HG02759 (cell line): ENCODE results near the gene TERT.
"Not testable (repeated sequence)": the region's sequence is repeated elsewhere in the genome, so short reads cannot be mapped to it uniquely, and the experiment has no call there.

ENCODE experiments used
- ATAC-seq: cut with Tn5 transposase; IDR thresholded peaks from one replicate; pipeline ENCODE4 v1.9.1; 2021; ENCODE audit warnings: mild to moderate bottlenecking, moderate library complexity; ENCODE audit not compliant: unreplicated experiment

The TERT gene

DNA sequence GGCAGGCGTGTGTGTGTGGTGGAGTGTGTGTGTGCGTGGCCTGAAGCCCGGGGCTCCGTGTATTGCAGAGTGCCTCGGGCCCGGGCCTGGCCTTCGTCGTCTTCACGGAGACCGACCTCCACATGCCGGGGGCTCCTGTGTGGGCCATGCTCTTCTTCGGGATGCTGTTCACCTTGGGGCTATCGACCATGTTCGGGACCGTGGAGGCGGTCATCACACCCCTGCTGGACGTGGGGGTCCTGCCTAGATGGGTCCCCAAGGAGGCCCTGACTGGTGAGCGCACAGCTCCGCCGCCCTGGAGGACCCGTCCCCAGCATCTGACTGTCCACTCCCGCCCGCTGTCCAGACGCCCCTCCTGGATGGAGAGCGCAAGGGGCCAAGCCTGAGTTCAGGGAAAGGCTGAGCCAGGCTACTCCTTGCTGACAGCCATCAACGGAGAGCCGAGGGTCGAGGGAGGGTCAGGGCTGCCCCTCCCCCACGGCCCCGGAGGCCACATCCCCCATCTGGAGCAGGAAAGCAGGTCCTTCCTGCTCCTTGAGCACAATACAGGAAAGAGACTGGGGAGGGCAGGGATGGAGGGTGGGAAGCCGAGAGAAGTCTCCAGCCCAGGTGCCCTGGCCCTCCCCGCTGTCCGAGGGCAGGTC is 51.3 kb downstream of the TERT start:
- no peak for ATAC-seq

DNA sequence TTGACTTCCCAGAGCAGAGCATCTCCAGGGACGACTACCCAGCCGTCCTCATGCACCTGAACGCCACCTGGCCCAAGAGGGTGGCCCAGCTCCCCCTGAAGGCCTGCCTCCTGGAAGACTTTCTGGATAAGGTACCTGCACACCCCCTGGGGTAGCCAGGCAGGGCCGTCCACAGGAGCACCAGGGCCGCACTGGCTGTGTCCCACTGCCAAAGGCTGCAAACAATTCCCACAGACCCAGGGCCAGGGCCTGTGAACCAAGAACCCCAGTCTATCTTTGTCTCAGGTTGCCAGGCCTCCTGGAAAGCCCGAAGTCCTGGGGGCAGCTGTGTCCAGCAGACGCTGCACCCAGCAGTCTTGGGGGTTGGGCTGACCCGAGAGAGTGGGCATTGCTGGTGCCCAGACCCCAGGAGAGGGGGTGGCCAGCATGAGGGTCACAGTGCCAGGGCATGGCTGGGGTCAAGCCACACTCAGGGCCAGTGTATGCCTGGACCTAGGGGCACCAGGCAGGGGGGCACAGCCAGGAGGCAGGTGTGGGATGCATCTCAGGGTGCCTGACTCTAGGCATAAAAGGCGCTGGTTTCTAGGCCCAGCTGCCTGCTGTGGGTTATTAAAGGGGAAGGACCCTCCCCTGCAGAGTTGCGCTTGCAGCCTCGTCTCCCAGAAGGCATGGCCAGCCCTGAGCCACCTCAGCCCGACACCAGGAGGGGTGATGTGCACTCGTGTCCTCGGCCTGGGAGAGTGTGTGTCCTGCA is 52.0 kb downstream of the TERT start:
- ATAC-seq: no peak

DNA sequence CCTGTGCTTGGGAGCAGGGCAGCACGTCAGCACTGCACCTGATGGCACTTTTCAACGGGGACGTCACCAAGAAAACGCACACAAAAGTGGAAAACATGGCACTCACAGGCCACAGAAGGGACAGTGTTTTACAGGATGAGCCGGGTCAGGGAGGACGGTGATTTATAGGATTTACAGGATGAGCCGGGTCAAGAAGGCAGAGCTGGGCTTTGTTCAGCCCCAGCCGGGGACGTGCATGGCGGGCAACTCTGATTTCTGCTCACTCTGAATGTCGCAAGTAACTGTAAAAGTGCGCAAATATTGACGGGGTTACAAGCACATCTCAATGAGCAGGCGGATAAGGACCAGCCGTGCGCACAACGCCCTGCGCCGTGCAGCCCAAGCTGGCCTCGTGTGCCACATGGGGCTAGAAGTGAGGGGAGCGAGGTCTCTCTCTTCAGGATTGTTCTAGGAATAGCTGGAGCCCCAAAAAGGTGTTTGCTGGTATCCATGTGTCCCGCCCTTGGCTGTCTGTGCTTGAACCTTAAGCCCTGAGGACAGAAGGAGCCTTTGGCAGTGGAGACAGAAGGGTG is 53.3 kb downstream of the TERT start:
- ATAC-seq: no peak

DNA sequence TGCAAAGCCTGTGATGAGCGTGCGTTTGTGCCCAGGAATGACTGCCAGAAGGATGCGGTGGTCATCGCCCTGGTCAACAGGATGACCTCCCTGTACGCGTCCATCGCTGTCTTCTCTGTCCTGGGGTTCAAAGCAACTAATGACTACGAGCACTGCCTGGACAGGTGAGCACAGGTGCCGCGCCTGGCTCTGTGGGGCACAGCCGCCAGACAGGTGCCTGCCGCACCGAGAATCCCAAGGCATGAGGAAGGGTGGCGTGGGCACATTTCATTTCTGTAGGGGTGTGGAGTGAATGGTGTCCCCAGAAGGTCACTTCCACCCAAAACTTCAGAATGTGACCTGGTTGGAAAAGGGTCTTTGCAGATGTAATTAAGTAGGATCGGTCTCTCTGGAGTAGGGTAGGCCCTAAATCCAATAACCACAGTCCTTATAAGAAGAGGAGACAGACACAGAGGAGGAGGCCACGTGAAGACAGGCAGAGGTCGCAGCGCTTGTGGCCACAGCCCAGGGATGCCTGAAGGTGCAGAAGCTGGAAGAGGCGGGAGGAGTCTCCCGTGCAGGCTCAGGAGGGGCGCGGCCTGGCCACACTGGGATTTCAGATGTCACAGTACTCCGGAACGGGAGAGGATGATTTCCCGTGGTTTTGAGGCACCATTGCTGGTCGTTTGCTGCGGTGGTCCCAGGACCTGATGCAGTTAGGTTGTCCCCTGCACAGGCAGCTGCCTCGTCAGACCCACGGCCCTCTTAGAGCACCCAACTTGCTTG is 54.2 kb downstream of the TERT start:
- ATAC-seq: no peak

DNA sequence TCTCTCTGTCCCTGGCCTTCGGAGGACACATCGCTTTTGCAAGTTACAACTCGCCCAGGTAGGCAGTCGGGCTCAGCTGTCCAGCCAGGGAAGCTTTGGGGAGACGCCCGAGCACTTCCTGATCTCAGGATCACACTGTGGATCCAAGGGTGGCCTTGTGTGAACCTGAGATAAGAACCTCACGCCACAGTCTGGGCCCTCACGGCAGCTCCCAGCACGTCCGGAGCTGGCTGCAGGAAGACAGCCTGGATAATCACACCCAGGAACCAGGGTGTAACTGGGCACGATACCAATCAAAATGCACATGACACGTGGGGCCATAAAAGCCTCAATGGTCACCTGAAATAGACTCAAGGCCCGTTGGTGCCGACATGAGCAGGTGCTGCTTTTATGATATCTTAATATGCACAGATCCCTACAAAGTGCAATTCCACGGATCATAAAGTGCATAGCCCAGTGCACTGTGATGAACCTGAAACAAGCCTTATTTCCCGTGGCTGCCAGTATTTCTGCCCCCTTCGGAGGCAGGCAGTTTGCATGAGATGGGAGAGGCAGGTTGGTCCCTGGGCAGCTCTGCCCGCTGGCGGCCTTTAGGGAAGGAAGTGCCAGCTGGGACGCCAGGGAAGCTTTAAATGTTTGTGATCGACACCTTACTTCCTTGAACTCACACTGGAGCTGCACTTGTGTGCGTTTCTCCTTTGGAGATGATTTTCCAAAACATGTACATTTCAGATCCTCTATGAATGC is 55.2 kb downstream of the TERT start:
- ATAC-seq: no peak

DNA sequence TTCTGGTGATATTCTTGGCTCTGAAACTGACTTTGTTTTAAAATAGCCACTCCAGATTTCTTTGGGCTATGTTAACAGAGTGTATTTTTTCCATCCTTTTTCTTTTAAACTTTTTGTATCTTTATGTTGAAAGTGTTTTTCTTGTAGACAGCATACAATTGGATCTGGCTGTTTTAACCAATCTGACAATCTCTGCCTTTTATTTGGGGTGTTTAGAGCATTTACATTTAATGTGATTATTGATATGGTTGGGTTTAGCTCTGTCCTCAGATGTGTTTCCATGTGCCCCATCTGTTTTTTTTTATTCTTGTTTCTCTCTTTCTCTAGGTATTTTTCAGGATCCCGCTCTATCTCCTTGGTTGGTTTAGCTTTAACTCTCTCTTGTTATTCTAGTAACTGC is 59.0 kb downstream of the TERT start:
- no peak for ATAC-seq

DNA sequence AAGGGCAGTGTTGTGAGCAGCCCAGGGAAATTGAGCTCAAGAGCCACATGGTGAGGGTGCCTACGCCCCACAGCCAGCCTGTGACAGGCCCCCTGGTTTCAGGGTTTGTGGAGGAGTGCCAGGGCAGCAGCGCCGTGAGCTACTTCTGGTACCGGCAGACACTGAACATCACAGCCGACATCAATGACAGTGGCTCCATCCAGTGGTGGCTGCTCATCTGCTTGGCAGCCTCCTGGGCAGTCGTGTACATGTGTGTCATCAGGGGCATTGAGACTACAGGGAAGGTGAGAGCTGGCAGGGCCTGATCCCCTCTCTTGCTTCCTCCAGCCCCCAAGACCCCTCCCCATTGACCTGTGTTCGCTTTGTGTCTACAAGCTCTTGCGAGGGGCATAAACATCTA is 59.5 kb downstream of the TERT start:
- no peak for ATAC-seq

DNA sequence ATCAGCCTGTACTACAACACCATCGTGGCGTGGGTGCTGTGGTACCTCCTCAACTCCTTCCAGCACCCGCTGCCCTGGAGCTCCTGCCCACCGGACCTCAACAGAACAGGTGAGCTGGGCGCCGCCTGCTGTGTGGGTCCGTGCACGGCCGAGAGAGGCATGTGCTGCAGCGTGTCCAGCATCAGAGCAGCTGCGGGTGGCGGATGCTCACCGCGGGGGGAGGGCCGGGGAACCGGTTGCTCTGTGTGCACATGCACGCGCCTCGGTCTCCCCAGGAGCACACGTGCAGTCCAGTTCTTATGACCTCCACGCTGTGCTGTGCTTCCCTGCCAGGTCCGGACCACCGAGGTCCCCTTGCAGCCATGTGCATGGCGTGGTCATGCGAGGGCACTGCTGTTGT is 62.1 kb downstream of the TERT start:
- ATAC-seq: no peak

DNA sequence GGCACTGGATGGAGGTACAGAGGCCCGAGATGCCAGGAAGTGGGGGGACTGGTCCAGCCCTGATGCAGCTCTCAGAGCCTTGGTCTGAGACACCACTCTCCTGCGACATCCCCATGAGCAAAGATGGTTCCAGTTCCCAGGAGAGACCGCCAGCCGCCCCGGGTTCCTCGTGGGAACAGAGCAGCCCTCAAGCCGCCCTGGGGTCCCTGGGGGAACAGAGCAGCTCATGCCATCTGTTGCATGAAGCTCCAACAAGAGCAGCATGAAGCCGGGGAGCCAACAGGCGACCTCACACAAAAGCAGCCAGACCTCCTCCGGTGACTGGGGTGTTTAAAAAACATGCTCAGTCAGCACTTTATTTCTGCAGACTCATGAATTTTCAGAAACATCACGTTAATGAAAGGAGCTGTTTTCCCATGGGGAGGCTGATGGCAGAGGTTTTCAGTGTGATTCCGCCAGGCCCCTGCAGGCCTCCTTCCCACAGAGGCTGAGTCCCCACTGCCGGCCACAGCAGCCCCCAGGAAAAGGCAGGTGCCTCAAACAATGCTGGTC is 63.4 kb downstream of the TERT start:
- ATAC-seq: no peak

DNA sequence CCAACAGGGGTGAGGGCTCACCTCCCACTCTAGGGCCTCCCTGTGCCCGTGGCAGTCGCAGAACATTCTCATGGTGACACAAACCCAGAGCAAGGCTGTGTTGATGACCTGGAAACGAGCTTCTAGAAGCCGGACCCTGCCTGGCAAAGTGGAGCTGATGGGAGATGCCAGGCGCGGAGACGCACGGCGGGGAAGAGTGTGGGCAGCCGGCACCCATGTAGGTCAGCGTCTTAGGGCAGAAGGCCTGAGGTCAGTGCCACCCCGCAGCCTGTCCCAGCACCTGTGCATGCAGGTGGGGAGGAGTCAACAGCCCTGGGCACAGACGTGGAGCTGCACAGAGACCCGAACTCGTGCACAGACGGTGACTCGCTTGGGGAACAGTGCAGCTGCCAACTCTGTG is 64.3 kb downstream of the TERT start:
- ATAC-seq: no peak

DNA sequence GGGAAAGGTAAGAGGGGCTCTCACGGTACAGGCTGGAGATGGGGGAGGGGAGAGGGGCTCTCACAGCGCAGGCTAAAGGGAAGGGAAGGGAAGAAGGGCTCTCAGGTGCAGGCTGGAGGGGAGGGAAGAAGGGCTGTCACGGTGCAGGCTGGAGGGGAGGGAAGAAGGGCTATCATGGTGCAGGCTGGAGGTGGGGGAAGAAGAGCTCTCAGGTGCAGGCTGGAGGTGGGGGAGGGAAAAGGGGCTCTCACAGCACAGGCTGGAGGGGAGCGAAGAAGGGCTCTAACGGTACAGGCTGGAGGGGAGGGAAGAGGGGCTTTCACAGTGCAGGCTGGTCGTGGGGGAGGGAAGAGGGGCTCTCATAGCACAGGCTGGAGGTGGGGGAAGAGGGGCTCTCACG is 65.0 kb downstream of the TERT start:
- ATAC-seq: no peak

DNA sequence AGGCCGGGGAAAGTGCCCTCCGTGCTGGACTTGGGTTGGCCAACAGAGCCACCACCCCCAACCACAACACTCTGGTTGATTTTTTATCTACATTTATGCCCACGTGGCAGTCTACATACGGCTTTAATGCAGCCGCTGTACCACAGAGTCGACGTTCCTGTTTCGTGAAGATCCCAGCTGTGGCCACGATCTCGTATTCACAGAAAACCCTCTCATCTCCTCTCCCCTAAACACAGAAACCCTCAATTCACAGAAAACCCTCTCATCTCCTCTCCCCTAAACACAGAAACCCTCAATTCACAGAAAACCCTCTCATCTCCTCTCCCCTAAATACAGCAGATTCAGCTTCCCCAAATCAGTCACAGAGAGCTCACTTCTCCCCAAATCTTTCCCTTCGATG is 65.8 kb downstream of the TERT start:
- not testable (repeated sequence) for ATAC-seq

DNA sequence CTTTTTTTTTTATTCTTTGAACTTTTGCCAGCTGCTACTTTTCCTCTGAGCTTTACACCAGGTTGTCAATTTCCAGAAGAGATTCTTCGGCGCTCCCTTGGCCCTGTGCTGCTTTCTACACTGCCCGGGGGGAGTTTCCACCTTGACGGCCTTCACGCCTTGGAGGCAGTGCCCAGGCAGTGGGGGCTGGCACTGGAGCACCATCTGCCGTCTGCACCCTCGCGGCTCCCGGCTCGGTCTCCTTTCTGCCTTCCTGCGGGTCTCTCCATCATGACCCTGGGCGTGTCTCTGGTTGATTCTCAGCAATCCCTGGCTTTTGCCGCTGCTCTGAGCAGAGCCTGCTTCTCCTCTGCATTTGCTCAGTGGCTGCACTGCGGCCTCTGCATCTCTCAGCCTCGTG is 66.7 kb downstream of the TERT start:
- no peak for ATAC-seq

DNA sequence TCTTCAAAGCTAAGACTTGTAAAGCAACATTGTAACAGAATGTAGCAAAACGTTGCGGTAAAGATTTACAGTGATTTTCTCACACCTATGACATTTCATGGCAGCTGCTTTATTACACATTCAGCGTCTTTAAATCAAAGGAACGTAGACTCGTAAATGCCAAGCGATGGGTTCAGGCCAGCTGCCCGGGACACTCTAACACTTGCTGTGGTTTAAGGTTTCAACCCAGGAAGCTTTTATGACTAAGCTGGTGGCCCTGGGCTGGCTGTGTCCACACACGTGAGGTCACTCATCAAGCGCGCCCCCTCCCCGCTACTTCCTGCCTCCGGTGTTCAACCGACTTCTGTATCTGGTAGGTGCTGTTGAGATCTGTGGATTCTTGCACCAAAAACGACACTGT is 67.2 kb downstream of the TERT start:
- no peak for ATAC-seq

DNA sequence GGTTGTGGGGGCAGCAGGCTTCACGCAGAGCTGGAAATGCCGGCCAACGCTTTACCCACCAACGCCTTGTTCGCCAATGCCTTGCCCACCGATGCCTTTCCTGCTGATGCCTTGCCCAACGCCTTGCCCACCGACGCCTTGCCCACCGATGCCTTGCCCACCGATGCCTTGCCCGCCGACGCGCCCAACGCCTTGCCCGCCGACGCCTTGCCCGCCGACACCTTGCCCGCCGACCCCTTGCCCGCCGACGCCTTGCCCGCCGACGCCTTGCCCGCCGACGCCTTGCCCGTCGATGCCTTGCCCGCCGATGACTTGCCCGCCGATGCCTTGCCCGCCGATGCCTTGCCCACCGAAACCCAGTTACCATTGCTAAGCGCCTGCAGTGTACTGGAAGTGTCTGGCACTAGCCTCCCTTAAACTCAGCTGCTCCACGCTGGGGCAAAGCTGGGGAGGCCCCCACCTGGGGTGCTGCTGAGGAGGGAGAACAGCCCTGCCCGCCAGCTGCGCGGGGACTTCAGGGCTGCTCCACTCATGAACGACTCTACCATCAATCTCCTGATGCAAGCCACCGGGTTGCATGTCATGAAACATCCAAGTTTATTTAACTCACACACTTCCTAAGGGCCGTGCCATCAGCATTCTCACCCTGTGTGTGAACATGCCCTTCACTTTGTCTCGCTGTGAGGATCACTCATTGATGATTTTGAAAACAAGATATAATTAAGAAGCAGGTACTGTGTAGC is 67.9 kb downstream of the TERT start:
- ATAC-seq: no peak

DNA sequence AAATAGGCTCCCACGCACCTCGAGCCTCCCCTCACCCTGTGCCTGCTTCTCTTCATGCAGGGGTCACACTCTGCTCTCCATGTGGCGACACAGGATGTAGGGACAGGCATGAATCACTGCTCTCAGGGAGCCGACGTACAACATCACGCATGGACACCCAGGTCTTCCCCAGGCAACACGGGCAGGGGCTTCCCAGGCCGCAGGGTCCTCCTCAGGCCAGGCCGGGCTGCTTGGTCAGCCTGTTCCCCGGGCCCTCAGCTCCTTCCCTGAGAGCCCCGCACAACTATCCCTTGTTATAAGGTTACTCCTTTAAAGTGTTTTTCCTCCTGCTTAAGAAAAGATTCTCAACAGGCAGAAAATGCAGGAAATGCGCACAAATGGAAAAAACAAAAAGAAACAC is 68.6 kb downstream of the TERT start:
- no peak for ATAC-seq

DNA sequence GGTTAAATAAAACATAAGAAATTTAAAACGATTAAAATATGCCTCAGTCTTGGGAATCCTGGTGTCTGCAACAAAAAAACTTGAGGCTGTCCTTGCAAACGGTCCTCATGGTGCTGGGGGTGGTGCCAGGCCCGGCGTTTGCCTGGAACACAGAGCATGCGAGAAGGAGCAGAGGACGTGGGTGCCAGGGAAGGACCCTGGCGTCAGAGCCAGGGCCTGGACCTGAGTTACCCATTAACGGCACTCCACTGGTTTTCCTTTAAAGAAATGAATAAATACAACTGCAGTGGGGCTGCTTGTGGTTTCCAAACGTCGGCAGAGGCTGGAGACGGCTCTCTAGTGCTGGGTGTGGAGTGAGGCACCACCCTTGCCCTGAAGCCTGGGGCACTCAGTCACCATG is 69.8 kb downstream of the TERT start, which contains the start of gene SLC6A18:
TSS of gene SLC6A18 (plus strand) at position 301 of the 400 bp plus-strand sequence. CDS start at position 398, 97 bp downstream.
- ATAC-seq: no peak

DNA sequence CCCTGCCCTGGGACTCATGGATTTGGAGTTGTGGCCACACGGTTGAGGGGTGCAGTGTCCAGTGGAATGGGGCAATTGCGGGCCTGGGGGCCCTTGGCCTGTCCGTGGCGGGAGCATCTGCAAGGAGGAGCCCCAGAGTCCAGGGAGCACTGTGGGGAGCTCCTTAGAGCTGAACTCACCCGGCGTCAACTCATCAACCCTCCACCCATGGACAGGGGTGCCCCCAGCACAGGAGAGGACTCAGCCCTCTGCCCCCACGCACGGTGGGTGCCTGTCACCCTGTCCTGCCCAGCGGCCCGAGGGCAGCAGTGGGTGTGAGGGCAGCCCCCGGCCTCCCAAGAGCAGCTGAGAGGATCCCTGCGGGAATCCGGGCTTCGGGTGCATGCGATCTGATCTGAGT is 70.2 kb downstream of the TERT start:
- no peak for ATAC-seq

DNA sequence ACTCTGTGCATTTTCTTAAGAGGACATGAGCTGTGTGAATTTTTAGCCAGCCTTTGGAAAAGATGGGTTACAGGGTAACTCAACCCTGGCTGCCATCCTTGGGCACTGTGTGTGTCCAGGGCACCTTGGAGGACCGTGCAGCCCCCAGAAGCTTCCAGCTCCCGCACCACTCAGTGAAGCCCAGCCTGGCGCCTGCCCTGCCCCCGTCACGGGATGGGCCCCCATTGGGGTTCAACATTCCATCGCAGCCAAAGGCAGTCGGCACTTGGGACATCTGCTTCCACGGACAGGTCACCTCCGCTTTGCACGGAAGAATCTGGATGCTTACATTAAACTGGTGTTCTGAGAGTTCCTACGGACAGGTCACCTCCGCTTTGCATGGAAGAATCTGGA is 71.6 kb downstream of the TERT start:
- ATAC-seq: no peak
